Medulla oblongata (tissue), 1 donor: ENCODE data around the gene PTPRM.

Experiments used
- DNase-seq: peaks from one replicate; pipeline ENCODE4 v3.0.0-alpha.2; 2015; ENCODE audit errors: extremely low spot score

Gene PTPRM

GRCh38 chr18:8385400-8385799 is 818.3 kb downstream of the PTPRM start:
- no peak for DNase-seq

GRCh38 chr18:8386669-8387380 is 819.7 kb downstream of the PTPRM start:
- DNase-seq = no peak

GRCh38 chr18:8389391-8390340 is 822.5 kb downstream of the PTPRM start:
- DNase-seq = peak; percentile 75

- DNase-seq = no peak
Measured at GRCh38 chr18:8391068-8391467, 824.0 kb downstream of the PTPRM start.

GRCh38 chr18:8396254-8396653 is 829.1 kb downstream of the PTPRM start:
- DNase-seq = no peak

- DNase-seq = no peak
Measured at GRCh38 chr18:8397034-8397433, 829.9 kb downstream of the PTPRM start.

- DNase-seq = no peak
Measured at GRCh38 chr18:8399138-8399537, 832.0 kb downstream of the PTPRM start.

- DNase-seq = no peak
Measured at GRCh38 chr18:8400193-8400752, 833.2 kb downstream of the PTPRM start.

GRCh38 chr18:8400825-8401224 is 833.7 kb downstream of the PTPRM start:
- no peak for DNase-seq

GRCh38 chr18:8401606-8402005 is 834.5 kb downstream of the PTPRM start:
- no peak for DNase-seq

GRCh38 chr18:8402237-8402636 is 835.1 kb downstream of the PTPRM start:
- no peak for DNase-seq

GRCh38 chr18:8403713-8404112 is 836.6 kb downstream of the PTPRM start:
- DNase-seq = no peak

GRCh38 chr18:8406186-8406867 is 839.2 kb downstream of the PTPRM start:
- DNase-seq = no peak

- no peak for DNase-seq
Measured at GRCh38 chr18:8406868-8407250, 839.7 kb downstream of the PTPRM start.

- DNase-seq = no peak
Measured at GRCh38 chr18:8409151-8409550, 842.0 kb downstream of the PTPRM start.

- DNase-seq = no peak
Measured at GRCh38 chr18:8411492-8411891, 844.4 kb downstream of the PTPRM start.

GRCh38 chr18:8412117-8412516 is 845.0 kb downstream of the PTPRM start:
- no peak for DNase-seq

- DNase-seq = no peak
Measured at GRCh38 chr18:8413189-8413588, 846.1 kb downstream of the PTPRM start.

- no peak for DNase-seq
Measured at GRCh38 chr18:8413751-8414150, 846.6 kb downstream of the PTPRM start.

- no peak for DNase-seq
Measured at GRCh38 chr18:8416212-8417019, 849.3 kb downstream of the PTPRM start.

- DNase-seq = no peak
Measured at GRCh38 chr18:8422391-8422790, 855.3 kb downstream of the PTPRM start.
